IMR-90 (cell line): ENCODE data around the gene PITHD1. TPM values are rescaled to one million over a fixed set of nuclear protein-coding genes. Genes with fewer than 3 reads are reported as not detected.

Experiments used
- ATAC-seq: fragments of 200-7000 bp; cut with Tn5 transposase; 2 replicates; pipeline ENCODE4 v1.9.1; 2020; ENCODE audit warnings: low read depth, mild to moderate bottlenecking, moderate library complexity
- BruUV-seq: library from RNA; stranded (reverse); fragments of 400-500 nt; replicated peaks from 2 replicates; lab custom pipeline; 2021; lab: Mats Ljungman, UMichigan
- CTCF ChIA-PET: fragments of 300-600 bp; formaldehyde crosslinking; extraction: SDS; loops from one replicate; lab custom pipeline; 2021; ENCODE audit warnings: antibody characterized with exemption; lab: Yijun Ruan, JAX
- POLR2A ChIA-PET: fragments of 300-600 bp; sonication (Branson Sonifier 250); formaldehyde crosslinking; loops from one replicate; lab custom pipeline; 2022; ENCODE audit warnings: antibody characterized with exemption; ENCODE audit not compliant: unreplicated experiment; lab: Charles Lee
- DNase-seq: peaks from one replicate; pipeline ENCODE4 v3.0.0; 2013
- H2AFZ ChIP-seq: replicated peaks from 2 replicates; pipeline ENCODE3; 2013; ENCODE audit warnings: low read length, mild to moderate bottlenecking; ENCODE audit not compliant: poor library complexity
- H2AK5ac ChIP-seq: 2 replicates; pipeline ENCODE4 v1.6.1; 2013; ENCODE audit warnings: low read depth, low read length, inconsistent platforms
- H2AK9ac ChIP-seq: replicated peaks from 2 replicates; pipeline ENCODE3; 2013; ENCODE audit warnings: mild to moderate bottlenecking, low read depth, low read length, moderate library complexity; ENCODE audit not compliant: poor library complexity
- H2BK120ac ChIP-seq: 2 replicates; pipeline ENCODE4 v1.6.1; 2013; ENCODE audit warnings: low read depth, low read length, inconsistent platforms
- H2BK15ac ChIP-seq: 3 replicates; pipeline ENCODE4 v1.6.1; 2013; ENCODE audit warnings: low read depth, low read length, inconsistent platforms
- H2BK20ac ChIP-seq: 2 replicates; pipeline ENCODE4 v1.6.1; 2013; ENCODE audit warnings: low read depth, mild to moderate bottlenecking, inconsistent platforms, low read length, moderate library complexity
- H2BK5ac ChIP-seq: 2 replicates; pipeline ENCODE4 v1.6.1; 2013; ENCODE audit warnings: mild to moderate bottlenecking, low read depth, low read length, inconsistent platforms; ENCODE audit not compliant: poor library complexity, severe bottlenecking
- H3K14ac ChIP-seq: replicated peaks from 2 replicates; pipeline ENCODE4 v1.6.1; 2013; ENCODE audit warnings: low read depth, low read length, inconsistent platforms
- H3K18ac ChIP-seq: 2 replicates; pipeline ENCODE4 v1.6.1; 2013; ENCODE audit warnings: low read depth, low read length, control low read depth
- H3K23ac ChIP-seq: 2 replicates; pipeline ENCODE4 v1.6.1; 2013; ENCODE audit warnings: low read depth, low read length, inconsistent platforms
- H3K27ac ChIP-seq: 2 replicates; pipeline ENCODE4 v1.5.1; 2013; ENCODE audit warnings: mild to moderate bottlenecking, control low read depth, low read length; ENCODE audit not compliant: insufficient read depth
- H3K27me3 ChIP-seq: 2 replicates; pipeline ENCODE4 v1.6.1; 2013; ENCODE audit warnings: low read length; ENCODE audit not compliant: control insufficient read depth, insufficient read depth
- H3K36me3 ChIP-seq: 2 replicates; pipeline ENCODE4 v1.6.1; 2013; ENCODE audit warnings: low read length, mixed read lengths; ENCODE audit not compliant: control insufficient read depth, insufficient read depth
- H3K4ac ChIP-seq: 2 replicates; pipeline ENCODE4 v1.6.1; 2013; ENCODE audit warnings: low read depth, low read length, inconsistent platforms
- H3K4me1 ChIP-seq: 2 replicates; pipeline ENCODE4 v1.6.1; 2013; ENCODE audit warnings: low read length, mixed read lengths; ENCODE audit not compliant: control insufficient read depth, insufficient read depth
- H3K4me2 ChIP-seq: 2 replicates; pipeline ENCODE4 v1.6.1; 2013; ENCODE audit warnings: low read depth, mild to moderate bottlenecking, control low read depth, low read length, moderate library complexity
- H3K4me3 ChIP-seq: 2 replicates; pipeline ENCODE4 v1.5.1; 2013; ENCODE audit warnings: low read depth, mild to moderate bottlenecking, control low read depth, low read length, moderate library complexity; ENCODE audit not compliant: insufficient read depth
- H3K56ac ChIP-seq: 2 replicates; pipeline ENCODE4 v1.6.1; 2013; ENCODE audit warnings: low read length, inconsistent platforms; ENCODE audit not compliant: insufficient read depth; ENCODE audit errors: extremely low read depth
- H3K79me1 ChIP-seq, 2 experiments: 2 replicates each; pipeline ENCODE4 v1.6.1; 2013; ENCODE audit warnings: low read length in 2 of 2, inconsistent platforms in 1 of 2, low read depth in 1 of 2
- H3K9ac ChIP-seq: 2 replicates; pipeline ENCODE4 v1.6.1; 2013; ENCODE audit warnings: low read depth, low read length, control low read depth
- H3K9me1 ChIP-seq: 2 replicates; pipeline ENCODE4 v1.6.1; 2013; ENCODE audit warnings: low read length, inconsistent platforms; ENCODE audit not compliant: insufficient read depth
- H3K9me3 ChIP-seq: 2 replicates; pipeline ENCODE4 v1.6.1; 2013; ENCODE audit warnings: low read length; ENCODE audit not compliant: control insufficient read depth, insufficient read depth
- H4K20me1 ChIP-seq: 2 replicates; pipeline ENCODE4 v1.6.1; 2013; ENCODE audit warnings: low read length, inconsistent platforms; ENCODE audit not compliant: insufficient read depth
- H4K5ac ChIP-seq: 2 replicates; pipeline ENCODE4 v1.6.1; 2013; ENCODE audit warnings: mild to moderate bottlenecking, low read depth, low read length, control low read depth
- H4K8ac ChIP-seq, 2 experiments: 2 replicates each; pipeline ENCODE4 v1.6.1; 2013; ENCODE audit warnings: low read depth in 2 of 2, low read length in 2 of 2, control low read depth in 1 of 2, inconsistent platforms in 1 of 2
- H4K91ac ChIP-seq: 2 replicates; pipeline ENCODE4 v1.6.1; 2013; ENCODE audit warnings: low read depth, low read length, inconsistent platforms; ENCODE audit not compliant: insufficient read depth
- CEBPB ChIP-seq: IDR thresholded peaks from 2 replicates; pipeline ENCODE4 v1.6.1; 2012; ENCODE audit warnings: low read depth, low read length, improper control_type of control experiment
- FOS ChIP-seq: fragments of 150-350 bp; IDR thresholded peaks from 2 replicates; pipeline ENCODE4 v1.6.1; 2016; ENCODE audit warnings: low read depth, low read length
- MAFK ChIP-seq: IDR thresholded peaks from 2 replicates; pipeline ENCODE4 v1.6.1; 2012; ENCODE audit warnings: low read depth, low read length, improper control_type of control experiment
- MAZ ChIP-seq: IDR thresholded peaks from 2 replicates; pipeline ENCODE4 v1.6.1; 2012; ENCODE audit warnings: low read depth, mild to moderate bottlenecking, low read length, improper control_type of control experiment, moderate library complexity, borderline replicate concordance
- MXI1 ChIP-seq: IDR thresholded peaks from 2 replicates; pipeline ENCODE4 v1.6.1; 2012; ENCODE audit warnings: low read depth, mild to moderate bottlenecking, low read length, moderate library complexity, borderline replicate concordance
- NFE2L2 ChIP-seq: fragments of 150-350 bp; IDR thresholded peaks from 2 replicates; pipeline ENCODE4 v1.6.1; 2016; ENCODE audit warnings: low read depth, mild to moderate bottlenecking, low read length
- POLR2A ChIP-seq: IDR thresholded peaks from 2 replicates; pipeline ENCODE4 v1.6.1; 2012; ENCODE audit warnings: mild to moderate bottlenecking, low read depth, low read length
- RAD21 ChIP-seq: IDR thresholded peaks from 2 replicates; pipeline ENCODE4 v1.6.1; 2012; ENCODE audit warnings: low read length, improper control_type of control experiment
- WGBS, 2 experiments: methylation state at CpG; one replicate each; pipeline versions ENCODE4 v1.1.5 to v1.1.7; 2013; ENCODE audit warnings: missing lambda C conversion rate in 2 of 2; ENCODE audit not compliant: insufficient read length in 1 of 2; ENCODE audit errors: extremely low coverage in 2 of 2; 5-methylcytosine and 5-hydroxymethylcytosine counted together
- dilution Hi-C: fragments of 300-500 bp; cut with HindIII; formaldehyde crosslinking; loops from one replicate; pipeline ENCODE4 v1.14.3; 2018; ENCODE audit warnings: low sequenced_read_pairs; ENCODE audit not compliant: unreplicated experiment
- in situ Hi-C: fragments of 300-500 bp; cut with MboI; formaldehyde crosslinking; loops from 3 replicates; pipeline ENCODE4 v1.14.3; 2019; ENCODE audit warnings: low sequenced_read_pairs, inconsistent platforms, mixed read lengths
- intact Hi-C: fragments of 100-400 bp; cut with micrococcal nuclease; formaldehyde crosslinking; loops from 2 replicates; pipeline ENCODE4 v1.10.0; 2022
- polyA plus RNA-seq, 3 experiments: library from polyadenylated mRNA; depleted of rRNA; stranded (reverse); fragments of >200 nt; gene quantifications; 2 replicates each; pipeline ENCODE4 v1.2.3, GENCODE V29; 2012; ENCODE audit warnings: low replicate concordance in 1 of 3
- total RNA-seq: library from RNA; depleted of rRNA; stranded (reverse); fragments of >200 nt; gene quantifications from 2 replicates; pipeline ENCODE4 v1.2.3, GENCODE V29; 2012
- TF ChIP-seq, protein P1 (sequence below): fragments of 150-350 bp; IDR thresholded peaks from 2 replicates; pipeline ENCODE4 v1.6.1; 2017; ENCODE audit warnings: mild to moderate bottlenecking, antibody characterized with exemption, low read length, low read depth

The PITHD1 gene
- total and polyA plus RNA-seq, 2 of the 4 experiments (the other 2 are of a cell fraction) = 23.8 to 32.0 TPM

DNA sequence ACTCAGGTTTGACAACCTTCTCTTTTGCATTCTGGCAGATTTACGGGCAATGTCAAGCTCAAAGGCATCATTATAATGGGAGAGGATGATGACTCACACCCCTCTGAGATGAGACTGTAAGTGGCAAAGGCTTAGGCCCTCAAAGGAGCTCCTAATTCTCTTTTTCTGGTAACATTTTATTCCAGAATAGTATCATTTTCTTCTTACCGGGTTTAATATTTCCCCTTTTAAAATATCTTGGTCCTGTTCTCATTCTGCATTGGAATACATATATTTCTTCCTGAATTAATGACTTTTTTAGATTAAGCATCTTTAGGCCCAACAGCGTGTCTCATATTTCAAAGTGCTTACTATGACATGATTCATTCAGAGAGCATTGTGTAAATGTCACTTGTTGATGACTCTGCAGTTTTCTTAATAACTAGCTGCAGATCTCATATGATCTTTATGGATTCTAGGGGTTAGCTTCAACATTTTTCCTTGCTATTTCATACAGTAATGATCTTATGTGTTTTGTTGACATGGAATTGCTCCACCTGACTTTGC is 1.7 kb downstream of the PITHD1 start:
- H3K79me1 ChIP-seq = peaks cover 33 to 51% of the 10 kb centered on the region in 2 experiments
- no peak overlapping the region for H3K27ac ChIP-seq
- H2AFZ ChIP-seq = no peak overlapping the region
- no peak overlapping the region for H3K18ac ChIP-seq
- no peak overlapping the region for H2AK5ac ChIP-seq
- ATAC-seq (no peak), DNase-seq (peak; percentile 65)
- 0 out of 2 replicates have a peak overlapping the region, but pooled peaks have one; percentile 43 for H3K14ac ChIP-seq
- H3K4me2 ChIP-seq = peak overlapping the region; percentile 100
- dilution Hi-C loops (no loop called here), in situ Hi-C loops (no loop called here), intact Hi-C loops (no loop called here)
- H4K91ac ChIP-seq = no peak overlapping the region
- peaks cover 7% of the 10 kb centered on the region; the same call in 1 of the 2 replicates for H3K4me1 ChIP-seq
- no peak overlapping the region for H3K9ac ChIP-seq
- H2BK15ac ChIP-seq = no peak overlapping the region
- peaks cover 15% of the 10 kb centered on the region; the same call in 1 of the 2 replicates for H4K20me1 ChIP-seq
- H3K36me3 ChIP-seq = peaks cover 2% of the 10 kb centered on the region
- TF ChIP-seq, protein P1, sequence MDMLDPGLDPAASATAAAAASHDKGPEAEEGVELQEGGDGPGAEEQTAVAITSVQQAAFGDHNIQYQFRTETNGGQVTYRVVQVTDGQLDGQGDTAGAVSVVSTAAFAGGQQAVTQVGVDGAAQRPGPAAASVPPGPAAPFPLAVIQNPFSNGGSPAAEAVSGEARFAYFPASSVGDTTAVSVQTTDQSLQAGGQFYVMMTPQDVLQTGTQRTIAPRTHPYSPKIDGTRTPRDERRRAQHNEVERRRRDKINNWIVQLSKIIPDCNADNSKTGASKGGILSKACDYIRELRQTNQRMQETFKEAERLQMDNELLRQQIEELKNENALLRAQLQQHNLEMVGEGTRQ = no peak
- peak; percentile 77 for TF ChIP-seq NFE2L2
- TF ChIP-seq FOS = peak; percentile 60; the same call in 1 of the 2 replicates
- peak; percentile 63 for TF ChIP-seq CEBPB
- TF ChIP-seq POLR2A = no peak
- TF ChIP-seq MAFK = peak; percentile 98
- TF ChIP-seq MAZ = no peak
- TF ChIP-seq MXI1 = no peak
- no peak for TF ChIP-seq RAD21
- H2BK120ac ChIP-seq = 0 out of 2 replicates have a peak overlapping the region, but pooled peaks have one; percentile 5
- H2BK20ac ChIP-seq = peak overlapping the region; percentile 58; the same call in 1 of the 2 replicates
- no peak overlapping the region for H4K5ac ChIP-seq
- H2AK9ac ChIP-seq = no peak overlapping the region
- H4K8ac ChIP-seq = no peak overlapping the region
- ChIA-PET CTCF (no interaction called here), POLR2A (interaction anchor here (1.0 kb wide), 1 partner anchor 19 kb away, joined by 3 read pairs; no protein-coding TSS in a partner anchor)
- H3K9me1 ChIP-seq = peaks cover 9% of the 10 kb centered on the region; the same call in 1 of the 2 replicates
- no peak overlapping the region for H3K56ac ChIP-seq
- H2BK5ac ChIP-seq = peak overlapping the region; percentile 12
- no peak overlapping the region; the same call in 1 of the 2 replicates for H3K23ac ChIP-seq
- H3K27me3 ChIP-seq = no peaks in the 10 kb centered on the region
- no TSS peak for BruUV-seq
- H3K4ac ChIP-seq = no peak overlapping the region; the same call in 1 of the 2 replicates
- WGBS, 2 experiments = no CpG with 5 or more reads among the region's 3 CpGs
- H3K4me3 ChIP-seq = no peak overlapping the region
- H3K9me3 ChIP-seq = no peaks in the 10 kb centered on the region
